Measurements from ENCODE around the gene ANKRD6.
"Not testable (repeated sequence)": the region's sequence is repeated elsewhere in the genome, so short reads cannot be mapped to it uniquely, and the experiment has no call there.

ANKRD6 gene

GRCh38 chr6:89630488-89630887, 197.5 kb downstream of the ANKRD6 start:
- DNase-seq (ENCODE audit: low read depth, low spot score) = no peak
- no peak for TF ChIP-seq CTCF (IDR thresholded peaks at IDR 0.05; ENCODE audit: insufficient read depth, low read length, missing control alignments)

GRCh38 chr6:89636412-89636811, 203.5 kb downstream of the ANKRD6 start:
- CTCF ChIA-PET = interaction anchor here (1.7 kb wide), 1 partner anchor 204 kb away, joined by 5 read pairs; the partner anchor contains the start of gene ANKRD6
- DNase-seq (ENCODE audit: low read depth, low spot score); H3K4me3 ChIP-seq (ENCODE audit: low read depth, low read length): not testable (repeated sequence)
- POLR2A ChIA-PET = interaction anchor here (0.7 kb wide), 1 partner anchor 144 kb away, joined by 3 read pairs; no protein-coding TSS in a partner anchor

More at GRCh38 chr6:89630488-89630887, 197.5 kb downstream of the ANKRD6 start:
- H3K4me3 ChIP-seq (ENCODE audit: low read depth, low read length) = no peak overlapping the region
- ChIA-PET POLR2A (no interaction called here), CTCF (interaction anchor here (1.7 kb wide), 1 partner anchor 20 kb away, joined by 6 read pairs; no protein-coding TSS in a partner anchor)

- DNase-seq (ENCODE audit: low read depth, low spot score) = no peak
- POLR2A ChIA-PET = interaction anchor here (0.8 to 2.2 kb wide), 4 partner anchors 10 to 674 kb away, joined by 3 to 6 read pairs (median 4); partner anchors contain the start of genes RNGTT and UBE2J1
- H3K4me3 ChIP-seq (ENCODE audit: low read depth, low read length) = peak overlapping the region; percentile 88
- no peak for TF ChIP-seq CTCF (IDR thresholded peaks at IDR 0.05; ENCODE audit: insufficient read depth, low read length, missing control alignments)
- CTCF ChIA-PET = interaction anchor here (0.6 to 1.8 kb wide), 6 partner anchors 21 to 269 kb away, joined by 3 to 5 read pairs (median 4); partner anchors contain the start of gene ANKRD6
Measured at GRCh38 chr6:89637960-89638319, 205.0 kb downstream of the ANKRD6 start.

- ChIA-PET POLR2A (interaction anchor here (0.8 to 2.2 kb wide), 4 partner anchors 11 to 675 kb away, joined by 3 to 6 read pairs (median 4); partner anchors contain the start of genes RNGTT and UBE2J1), CTCF (interaction anchor here (0.6 to 1.8 kb wide), 5 partner anchors 22 to 270 kb away, joined by 3 to 5 read pairs (median 4); no protein-coding TSS in a partner anchor)
- H3K4me3 ChIP-seq (ENCODE audit: low read depth, low read length) = peak within 1 kb of the TSS; percentile 88
- TF ChIP-seq CTCF (IDR thresholded peaks at IDR 0.05; ENCODE audit: insufficient read depth, low read length, missing control alignments) = no peak
- DNase-seq (ENCODE audit: low read depth, low spot score) = peak; percentile 52
Measured at GRCh38 chr6:89638320-89639195, 205.6 kb downstream of the ANKRD6 start, which contains the start of gene LYRM2. TSS of gene LYRM2 (minus strand) at chr6:89638747. CDS start at chr6:89638716, 31 bp downstream.

GRCh38 chr6:89640804-89641203, 207.9 kb downstream of the ANKRD6 start:
- CTCF ChIA-PET = no interaction called here
- POLR2A ChIA-PET = interaction anchor here (0.6 kb wide), 2 partner anchors 279 to 288 kb away, joined by 3 read pairs; partner anchors contain the start of gene UBE2J1
- TF ChIP-seq CTCF (IDR thresholded peaks at IDR 0.05; ENCODE audit: insufficient read depth, low read length, missing control alignments) = no peak

GRCh38 chr6:89641581-89641980, 208.6 kb downstream of the ANKRD6 start:
- POLR2A ChIA-PET; H3K4me3 ChIP-seq (ENCODE audit: low read depth, low read length); CTCF ChIA-PET; DNase-seq (ENCODE audit: low read depth, low spot score): not testable (repeated sequence)

More at GRCh38 chr6:89640804-89641203, 207.9 kb downstream of the ANKRD6 start:
- no peak overlapping the region for H3K4me3 ChIP-seq (ENCODE audit: low read depth, low read length)
- DNase-seq (ENCODE audit: low read depth, low spot score) = peak; percentile 59

GRCh38 chr6:89642956-89643355, 210.0 kb downstream of the ANKRD6 start:
- ChIA-PET POLR2A (no interaction called here), CTCF (no interaction called here)
- no peak overlapping the region for H3K4me3 ChIP-seq (ENCODE audit: low read depth, low read length)
- no peak for DNase-seq (ENCODE audit: low read depth, low spot score)
- no peak for TF ChIP-seq CTCF (IDR thresholded peaks at IDR 0.05; ENCODE audit: insufficient read depth, low read length, missing control alignments)

Measured in AG04449 (cell line).